ENCODE measurements around the gene PLEKHB1.
"Not testable (repeated sequence)": the region's sequence is repeated elsewhere in the genome, so short reads cannot be mapped to it uniquely, and the experiment has no call there.

PLEKHB1 gene

DNA sequence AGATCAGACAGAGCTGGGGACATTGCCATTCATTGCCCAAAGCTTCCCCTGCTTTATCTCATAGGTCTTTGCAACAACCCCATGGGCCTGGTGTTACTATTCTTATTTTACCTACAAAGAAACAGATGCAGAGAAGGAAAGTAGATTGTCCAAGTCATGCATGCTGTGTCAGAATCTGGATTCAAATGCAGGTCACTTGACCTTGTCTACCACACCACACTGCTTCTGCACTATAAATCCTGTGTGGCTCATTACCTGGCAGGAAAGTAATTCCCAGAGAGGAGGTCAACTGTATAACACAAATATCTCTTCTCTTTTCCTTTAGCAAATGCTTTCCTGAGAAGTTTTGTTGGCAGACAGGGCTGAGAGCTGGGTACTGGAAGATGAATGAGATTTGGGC is 18.5 kb downstream of the PLEKHB1 start:
- intact Hi-C loops (cut with DNase I; ENCODE audit: low total_unique reads): loop anchor here (5.0 to 10.0 kb wide), 2 partner anchors 38 to 370 kb away; no protein-coding TSS in a partner anchor
- peaks cover 0 to 20% (median 14%) of the 10 kb centered on the region in 4 donors for H3K4me1 ChIP-seq
- H3K27ac ChIP-seq: no peak overlapping the region

DNA sequence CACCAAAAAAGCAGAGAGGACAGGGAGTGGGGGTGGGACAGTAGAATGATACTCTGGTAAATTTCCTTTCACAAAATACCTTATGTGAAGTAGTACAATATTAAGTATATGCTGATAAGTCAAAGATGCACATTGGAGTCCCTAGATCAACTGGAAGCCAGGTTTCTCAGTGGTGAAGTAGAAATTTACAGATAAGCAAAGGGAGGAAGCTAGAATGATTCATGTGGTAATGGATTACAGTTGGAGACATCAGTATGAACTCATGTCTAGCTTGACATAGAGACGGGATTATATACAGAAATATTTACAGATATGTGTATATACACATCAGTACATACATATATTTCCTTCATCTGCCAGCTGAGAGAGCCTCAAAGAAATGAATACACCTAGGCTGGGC is 21.5 kb downstream of the PLEKHB1 start:
- intact Hi-C loops (cut with DNase I; ENCODE audit: low total_unique reads): loop anchor here (10.0 kb wide), 1 partner anchor 373 kb away; no protein-coding TSS in a partner anchor

More for the DNA sequence above, 18.5 kb downstream of the PLEKHB1 start:
- TF ChIP-seq CTCF (IDR thresholded peaks at IDR 0.05): no peak
- no peaks in the 10 kb centered on the region for H3K36me3 ChIP-seq
- DNase-seq: no peak
- H3K4me3 ChIP-seq: no peak overlapping the region
- no peaks in the 10 kb centered on the region for H3K27me3 ChIP-seq
- H3K9me3 ChIP-seq: no peaks in the 10 kb centered on the region

DNA sequence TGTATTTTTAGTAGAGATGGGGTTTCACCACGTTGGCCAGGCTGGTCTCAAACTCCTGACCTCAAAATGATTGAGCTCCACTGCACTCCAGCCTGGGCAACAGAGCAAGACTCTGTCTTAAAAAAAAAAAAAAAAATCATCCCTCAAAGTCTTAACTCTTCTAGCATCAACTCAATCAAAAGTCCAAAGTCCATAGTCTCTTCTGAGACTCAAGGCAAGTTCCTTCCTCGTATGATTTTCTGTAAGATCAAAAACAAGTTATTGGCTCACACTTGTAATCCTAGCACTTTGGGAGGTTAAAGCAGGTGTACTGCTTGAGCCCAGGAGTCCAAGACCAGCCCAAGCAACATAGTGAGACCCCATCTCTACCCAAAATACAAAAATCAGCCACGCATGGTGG is 24.4 kb downstream of the PLEKHB1 start:
- H3K4me3 ChIP-seq: no peak overlapping the region
- no peaks in the 10 kb centered on the region for H3K9me3 ChIP-seq
- H3K36me3 ChIP-seq: peaks cover 0 to 12% (median 10%) of the 10 kb centered on the region in 3 donors
- no peak overlapping the region for H3K27ac ChIP-seq
- H3K27me3 ChIP-seq: no peaks in the 10 kb centered on the region
- no peaks in the 10 kb centered on the region for H3K4me1 ChIP-seq
- TF ChIP-seq CTCF (IDR thresholded peaks at IDR 0.05): no peak
- DNase-seq: no peak
- intact Hi-C loops (cut with DNase I; ENCODE audit: low total_unique reads): no loop called here

More for the DNA sequence above, 21.5 kb downstream of the PLEKHB1 start:
- peaks cover 0 to 8% (median 2%) of the 10 kb centered on the region in 4 donors for H3K4me1 ChIP-seq
- H3K27ac ChIP-seq: no peak overlapping the region
- no peak for TF ChIP-seq CTCF (IDR thresholded peaks at IDR 0.05)
- no peaks in the 10 kb centered on the region for H3K9me3 ChIP-seq
- H3K36me3 ChIP-seq: no peaks in the 10 kb centered on the region
- DNase-seq: no peak
- no peaks in the 10 kb centered on the region for H3K27me3 ChIP-seq
- H3K4me3 ChIP-seq: no peak overlapping the region

DNA sequence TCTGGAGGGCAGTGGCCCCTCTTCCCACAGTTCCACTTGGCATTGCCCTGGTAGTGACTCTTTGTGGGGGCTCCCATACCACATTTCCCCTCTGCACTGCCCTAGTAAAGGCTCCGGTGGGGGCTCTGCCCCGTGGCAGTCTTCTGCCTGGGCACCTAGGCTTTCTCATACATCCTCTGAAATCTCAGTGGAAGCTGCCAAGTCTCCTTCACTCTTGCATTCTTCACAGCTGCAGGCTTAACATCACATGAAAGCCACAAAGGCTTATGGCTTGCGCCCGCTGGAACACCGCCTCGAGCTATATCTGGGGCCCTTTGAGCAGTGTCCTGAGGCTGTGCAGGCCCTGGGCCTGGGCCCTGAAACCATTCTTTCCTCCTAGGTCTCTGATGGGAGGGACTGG is 25.3 kb downstream of the PLEKHB1 start:
- H3K4me1 ChIP-seq: no peaks in the 10 kb centered on the region
- H3K27me3 ChIP-seq: no peaks in the 10 kb centered on the region
- H3K9me3 ChIP-seq: no peaks in the 10 kb centered on the region
- intact Hi-C loops (cut with DNase I; ENCODE audit: low total_unique reads): no loop called here
- no peak overlapping the region for H3K27ac ChIP-seq
- no peak for DNase-seq
- no peak for TF ChIP-seq CTCF (IDR thresholded peaks at IDR 0.05)
- H3K4me3 ChIP-seq: no peak overlapping the region
- peaks cover 0 to 19% (median 10%) of the 10 kb centered on the region in 3 donors for H3K36me3 ChIP-seq

DNA sequence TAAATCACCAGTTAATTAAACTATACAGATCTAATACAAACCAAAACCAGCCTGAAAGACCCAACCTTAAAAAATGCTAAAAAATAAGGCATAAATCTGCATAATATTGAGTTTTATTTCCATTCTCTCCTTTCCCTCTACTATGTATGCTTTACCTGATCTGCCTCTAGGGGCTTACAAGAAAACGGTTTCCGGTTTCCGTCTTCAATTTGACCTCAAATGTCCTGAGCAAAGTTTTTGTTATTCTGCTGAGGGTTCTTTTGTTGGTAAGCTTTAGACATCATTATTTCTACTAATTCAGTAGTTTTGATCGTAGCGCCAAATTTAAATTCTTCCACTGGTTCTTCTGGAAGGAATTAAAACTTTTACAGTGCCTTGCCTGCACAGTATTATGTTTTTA is 30.2 kb downstream of the PLEKHB1 start:
- H3K4me3 ChIP-seq; H3K27ac ChIP-seq; H3K9me3 ChIP-seq; DNase-seq; H3K27me3 ChIP-seq; intact Hi-C loops (cut with DNase I; ENCODE audit: low total_unique reads); H3K4me1 ChIP-seq: not testable (repeated sequence)
- H3K36me3 ChIP-seq: peaks cover 26 to 64% (median 38%) of the 10 kb centered on the region in 3 donors

GRCh38 chr11:73680687-73681086 is 34.3 kb downstream of the PLEKHB1 start:
- intact Hi-C loops (cut with DNase I; ENCODE audit: low total_unique reads): no loop called here
- H3K9me3 ChIP-seq: no peaks in the 10 kb centered on the region
- DNase-seq: no peak
- no peak overlapping the region for H3K4me3 ChIP-seq
- H3K36me3 ChIP-seq: peaks cover 34 to 70% (median 38%) of the 10 kb centered on the region in 3 donors
- TF ChIP-seq CTCF (IDR thresholded peaks at IDR 0.05): no peak
- H3K27ac ChIP-seq: no peak overlapping the region
- no peaks in the 10 kb centered on the region for H3K4me1 ChIP-seq
- no peaks in the 10 kb centered on the region for H3K27me3 ChIP-seq
